Astrocyte (in vitro differentiated cells and primary cell): ENCODE results near the gene CFAP161. TPM values are rescaled to one million over a fixed set of nuclear protein-coding genes. Genes with fewer than 3 reads are reported as not detected.

ENCODE experiments used
- DNase-seq: peaks from one replicate; pipeline ENCODE4 v3.0.0-alpha.2; 2010; ENCODE audit warnings: low read depth
- FAIRE-seq: peaks from 2 replicates; lab custom pipeline; 2011; peaks lifted over from hg19 to GRCh38; lab: Jason Lieb, UNC
- H2AFZ ChIP-seq: 2 replicates; pipeline ENCODE4 v1.6.0; 2012; ENCODE audit warnings: low read depth, low read length, inconsistent platforms
- H3K27ac ChIP-seq: 2 replicates; pipeline ENCODE4 v1.5.1; 2011; ENCODE audit warnings: low read depth, low read length, inconsistent platforms
- H3K27me3 ChIP-seq: 2 replicates; pipeline ENCODE4 v1.6.0; 2011; ENCODE audit warnings: low read length, inconsistent platforms; ENCODE audit not compliant: insufficient read depth
- H3K36me3 ChIP-seq: 2 replicates; pipeline ENCODE4 v1.5.1; 2011; ENCODE audit warnings: low read length, inconsistent platforms; ENCODE audit not compliant: insufficient read depth
- H3K4me1 ChIP-seq: 2 replicates; pipeline ENCODE4 v1.5.1; 2011; ENCODE audit warnings: low read length, inconsistent platforms; ENCODE audit not compliant: insufficient read depth
- H3K4me2 ChIP-seq: 2 replicates; pipeline ENCODE4 v1.6.0; 2012; ENCODE audit warnings: low read length, inconsistent platforms
- H3K4me3 ChIP-seq: 2 replicates; pipeline ENCODE4 v1.5.1; 2011; ENCODE audit warnings: low read depth, mild to moderate bottlenecking, low read length, inconsistent platforms; ENCODE audit not compliant: insufficient read depth
- H3K79me2 ChIP-seq: 2 replicates; pipeline ENCODE4 v1.6.0; 2012; ENCODE audit warnings: mild to moderate bottlenecking, low read length, inconsistent platforms; ENCODE audit not compliant: insufficient read depth
- H3K9ac ChIP-seq: 2 replicates; pipeline ENCODE4 v1.6.0; 2012; ENCODE audit warnings: mild to moderate bottlenecking, low read length, inconsistent platforms
- H3K9me3 ChIP-seq: 2 replicates; pipeline ENCODE4 v1.5.1; 2012; ENCODE audit warnings: low read depth, mild to moderate bottlenecking, low read length, inconsistent platforms; ENCODE audit not compliant: insufficient read depth
- H4K20me1 ChIP-seq: 2 replicates; pipeline ENCODE4 v1.6.0; 2012; ENCODE audit warnings: low read length, inconsistent platforms; ENCODE audit not compliant: insufficient read depth
- H3K27ac Mint-ChIP-seq: one replicate; pipeline ENCODE4 v1.8.0; 2021; ENCODE audit warnings: mild to moderate bottlenecking, mixed read lengths; ENCODE audit not compliant: unreplicated experiment
- H3K27me3 Mint-ChIP-seq: one replicate; pipeline ENCODE4 v1.8.0; 2021; ENCODE audit warnings: low read depth, mixed read lengths; ENCODE audit not compliant: unreplicated experiment
- H3K36me3 Mint-ChIP-seq: one replicate; pipeline ENCODE4 v1.8.0; 2021; ENCODE audit warnings: low read depth, mixed read lengths; ENCODE audit not compliant: unreplicated experiment
- H3K4me1 Mint-ChIP-seq: one replicate; pipeline ENCODE4 v1.8.0; 2021; ENCODE audit warnings: low read depth, mixed read lengths; ENCODE audit not compliant: unreplicated experiment
- H3K4me3 Mint-ChIP-seq: one replicate; pipeline ENCODE4 v1.8.0; 2021; ENCODE audit warnings: mild to moderate bottlenecking, moderate library complexity, mixed read lengths; ENCODE audit not compliant: unreplicated experiment
- H3K9me3 Mint-ChIP-seq: one replicate; pipeline ENCODE4 v1.8.0; 2021; ENCODE audit warnings: mild to moderate bottlenecking, mixed read lengths; ENCODE audit not compliant: unreplicated experiment
- EZH2 ChIP-seq: IDR thresholded peaks from 2 replicates; pipeline ENCODE4 v1.6.1; 2012; ENCODE audit warnings: mild to moderate bottlenecking, low read length, inconsistent platforms; ENCODE audit not compliant: insufficient read depth
- total RNA-seq: library from RNA; stranded (reverse); gene quantifications from 2 replicates; pipeline ENCODE4 v1.2.1, GENCODE V29; 2021
- TF ChIP-seq, protein P1 (sequence below): IDR thresholded peaks from 2 replicates; pipeline ENCODE4 v1.5.1; 2011; ENCODE audit warnings: low read depth, mild to moderate bottlenecking, inconsistent platforms, low read length, moderate library complexity; ENCODE audit not compliant: insufficient read depth

The CFAP161 gene
- total RNA-seq, 1 donor from 2014 or later: 0.27 TPM

DNA sequence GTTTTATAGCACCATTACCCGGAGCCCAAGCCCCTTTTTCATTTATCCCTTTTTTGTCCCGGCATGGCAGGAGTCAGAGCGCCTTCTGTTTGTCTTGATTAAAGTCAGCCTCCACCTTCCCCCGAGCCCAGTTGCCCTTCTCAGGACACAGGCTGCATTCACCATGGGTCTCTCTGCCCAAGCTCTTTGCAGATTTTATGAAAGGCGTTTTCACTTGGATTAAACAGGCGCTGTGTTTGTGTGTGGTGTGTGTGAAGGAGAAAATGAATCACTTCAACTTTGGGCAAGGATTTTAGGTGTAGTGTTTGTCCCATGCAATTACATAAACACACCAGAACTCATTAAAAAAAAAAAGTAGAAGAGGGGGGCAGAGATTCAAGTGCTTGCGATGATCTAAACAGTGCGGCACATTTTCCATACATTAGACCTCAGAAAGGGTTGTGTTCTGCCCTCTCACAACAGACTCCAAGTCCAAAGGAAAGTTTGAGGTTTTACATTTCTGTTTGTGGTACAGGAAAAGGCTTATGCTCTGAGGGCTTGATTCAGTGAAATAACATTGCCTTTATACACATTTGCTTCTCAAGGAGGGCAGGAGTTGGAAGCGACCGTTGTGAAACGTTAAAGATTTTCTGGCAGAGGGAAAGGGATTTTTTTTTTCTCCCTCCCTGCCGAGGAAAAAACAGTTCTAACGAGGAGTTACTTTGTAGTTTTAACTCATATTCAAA, 48.1 kb downstream of the CFAP161 start:
- Mint-ChIP-seq H3K4me3 (no peak overlapping the region), H3K27me3 (peaks cover 8% of the 10 kb centered on the region), H3K36me3 (no peaks in the 10 kb centered on the region), H3K27ac (no peak overlapping the region), H3K4me1 (peaks cover 4% of the 10 kb centered on the region), H3K9me3 (peaks cover 5% of the 10 kb centered on the region)
- Histone ChIP-seq H3K36me3 (no peaks in the 10 kb centered on the region), H3K27me3 (peaks cover 14% of the 10 kb centered on the region), H3K4me1 (no peaks in the 10 kb centered on the region), H3K9ac (no peak overlapping the region), H2AFZ (no peak overlapping the region), H3K9me3 (no peaks in the 10 kb centered on the region), H3K79me2 (no peaks in the 10 kb centered on the region), H3K27ac (no peak overlapping the region), H4K20me1 (no peaks in the 10 kb centered on the region), H3K4me2 (peak overlapping the region; percentile 4), H3K4me3 (no peak overlapping the region)
- FAIRE-seq: no peak
- no peak for DNase-seq
- TF ChIP-seq, protein P1, sequence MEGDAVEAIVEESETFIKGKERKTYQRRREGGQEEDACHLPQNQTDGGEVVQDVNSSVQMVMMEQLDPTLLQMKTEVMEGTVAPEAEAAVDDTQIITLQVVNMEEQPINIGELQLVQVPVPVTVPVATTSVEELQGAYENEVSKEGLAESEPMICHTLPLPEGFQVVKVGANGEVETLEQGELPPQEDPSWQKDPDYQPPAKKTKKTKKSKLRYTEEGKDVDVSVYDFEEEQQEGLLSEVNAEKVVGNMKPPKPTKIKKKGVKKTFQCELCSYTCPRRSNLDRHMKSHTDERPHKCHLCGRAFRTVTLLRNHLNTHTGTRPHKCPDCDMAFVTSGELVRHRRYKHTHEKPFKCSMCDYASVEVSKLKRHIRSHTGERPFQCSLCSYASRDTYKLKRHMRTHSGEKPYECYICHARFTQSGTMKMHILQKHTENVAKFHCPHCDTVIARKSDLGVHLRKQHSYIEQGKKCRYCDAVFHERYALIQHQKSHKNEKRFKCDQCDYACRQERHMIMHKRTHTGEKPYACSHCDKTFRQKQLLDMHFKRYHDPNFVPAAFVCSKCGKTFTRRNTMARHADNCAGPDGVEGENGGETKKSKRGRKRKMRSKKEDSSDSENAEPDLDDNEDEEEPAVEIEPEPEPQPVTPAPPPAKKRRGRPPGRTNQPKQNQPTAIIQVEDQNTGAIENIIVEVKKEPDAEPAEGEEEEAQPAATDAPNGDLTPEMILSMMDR: no peak
- no peak for TF ChIP-seq EZH2

DNA sequence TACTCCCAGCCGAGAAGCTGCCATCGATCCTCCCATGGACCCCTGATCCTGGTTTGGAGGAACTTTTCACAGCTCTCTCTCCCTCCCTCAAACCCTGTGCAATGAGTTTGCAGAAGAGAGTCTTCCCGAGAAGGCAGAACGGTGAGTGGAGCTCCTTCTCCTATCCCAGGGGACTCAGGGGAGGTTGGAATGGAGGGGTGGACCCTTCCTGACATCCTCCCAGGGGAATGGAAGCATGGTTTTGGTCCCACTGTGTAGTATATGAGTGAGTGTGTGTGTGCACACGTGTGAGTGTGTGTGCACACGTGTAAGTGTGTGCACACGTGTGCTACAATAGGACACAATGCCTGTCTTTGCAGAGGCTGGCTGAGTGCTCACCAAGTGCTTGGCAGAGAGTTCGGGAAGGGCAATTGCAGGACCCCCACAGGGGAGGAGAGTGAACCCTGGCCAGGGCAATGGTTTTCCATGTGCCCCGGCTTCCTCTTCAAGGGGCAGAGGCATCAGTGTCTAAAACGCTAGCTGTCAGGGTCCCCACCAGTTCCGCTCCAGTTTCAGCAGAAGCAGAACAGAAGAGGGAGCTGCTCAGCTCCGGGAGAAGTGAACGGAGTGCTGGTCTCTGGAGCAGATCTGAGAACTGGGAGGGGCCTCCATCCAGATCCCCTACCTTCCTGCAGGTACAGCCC, 48.8 kb downstream of the CFAP161 start:
- Histone ChIP-seq H3K9ac (no peak overlapping the region), H3K4me2 (peak overlapping the region; percentile 4), H3K79me2 (no peaks in the 10 kb centered on the region), H3K27ac (no peak overlapping the region), H3K36me3 (no peaks in the 10 kb centered on the region), H2AFZ (no peak overlapping the region), H4K20me1 (no peaks in the 10 kb centered on the region), H3K27me3 (peaks cover 14% of the 10 kb centered on the region), H3K4me1 (no peaks in the 10 kb centered on the region), H3K9me3 (no peaks in the 10 kb centered on the region), H3K4me3 (no peak overlapping the region)
- Mint-ChIP-seq H3K27ac (no peak overlapping the region), H3K4me3 (no peak overlapping the region), H3K27me3 (peaks cover 8% of the 10 kb centered on the region), H3K36me3 (no peaks in the 10 kb centered on the region), H3K4me1 (peaks cover 4% of the 10 kb centered on the region), H3K9me3 (peaks cover 5% of the 10 kb centered on the region)
- DNase-seq (no peak), FAIRE-seq (no peak)
- TF ChIP-seq, protein P1: no peak
- no peak for TF ChIP-seq EZH2

DNA sequence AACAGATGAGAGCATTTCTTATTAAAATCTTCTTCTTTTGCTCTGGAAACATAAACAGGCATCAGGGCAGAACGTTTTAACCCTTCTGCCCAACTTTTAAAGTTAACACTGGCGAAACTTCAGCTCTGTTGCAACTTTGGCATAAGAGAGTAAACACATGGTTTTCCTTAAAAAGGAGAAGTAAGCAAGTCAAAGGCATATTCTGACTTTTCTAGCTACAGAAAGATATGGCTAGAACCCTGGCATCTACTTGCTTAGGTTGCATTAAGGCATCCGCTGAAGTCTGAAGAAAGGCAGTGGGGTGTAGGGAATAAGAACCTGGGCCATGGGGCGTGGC, 49.3 kb downstream of the CFAP161 start:
- peaks cover 5% of the 10 kb centered on the region for H3K9me3 Mint-ChIP-seq
- Histone ChIP-seq H3K4me2 (no peak overlapping the region), H2AFZ (no peak overlapping the region), H3K79me2 (no peaks in the 10 kb centered on the region), H3K4me3 (no peak overlapping the region), H3K36me3 (no peaks in the 10 kb centered on the region), H3K9me3 (no peaks in the 10 kb centered on the region), H3K27ac (no peak overlapping the region), H4K20me1 (no peaks in the 10 kb centered on the region), H3K9ac (no peak overlapping the region), H3K4me1 (no peaks in the 10 kb centered on the region), H3K27me3 (peaks cover 15% of the 10 kb centered on the region)
- DNase-seq (no peak), FAIRE-seq (no peak)
- peaks cover 7% of the 10 kb centered on the region for H3K4me1 Mint-ChIP-seq
- no peak for TF ChIP-seq EZH2
- TF ChIP-seq, protein P1: no peak
- no peak overlapping the region for H3K4me3 Mint-ChIP-seq
- no peak overlapping the region for H3K27ac Mint-ChIP-seq
- peaks cover 8% of the 10 kb centered on the region for H3K27me3 Mint-ChIP-seq
- no peaks in the 10 kb centered on the region for H3K36me3 Mint-ChIP-seq
